ENCODE data around the gene MINDY4. TPM values are rescaled to one million over a fixed set of nuclear protein-coding genes. Genes with fewer than 3 reads are reported as not detected.

MINDY4 gene
- total RNA-seq, 1 donor, result 13.2 TPM

GRCh38 chr7:30728591-30729100 lies 42.6 kb upstream of the MINDY4 start:
- no peak for DNase-seq (ENCODE audit: low read depth)
- TF ChIP-seq, protein P1, sequence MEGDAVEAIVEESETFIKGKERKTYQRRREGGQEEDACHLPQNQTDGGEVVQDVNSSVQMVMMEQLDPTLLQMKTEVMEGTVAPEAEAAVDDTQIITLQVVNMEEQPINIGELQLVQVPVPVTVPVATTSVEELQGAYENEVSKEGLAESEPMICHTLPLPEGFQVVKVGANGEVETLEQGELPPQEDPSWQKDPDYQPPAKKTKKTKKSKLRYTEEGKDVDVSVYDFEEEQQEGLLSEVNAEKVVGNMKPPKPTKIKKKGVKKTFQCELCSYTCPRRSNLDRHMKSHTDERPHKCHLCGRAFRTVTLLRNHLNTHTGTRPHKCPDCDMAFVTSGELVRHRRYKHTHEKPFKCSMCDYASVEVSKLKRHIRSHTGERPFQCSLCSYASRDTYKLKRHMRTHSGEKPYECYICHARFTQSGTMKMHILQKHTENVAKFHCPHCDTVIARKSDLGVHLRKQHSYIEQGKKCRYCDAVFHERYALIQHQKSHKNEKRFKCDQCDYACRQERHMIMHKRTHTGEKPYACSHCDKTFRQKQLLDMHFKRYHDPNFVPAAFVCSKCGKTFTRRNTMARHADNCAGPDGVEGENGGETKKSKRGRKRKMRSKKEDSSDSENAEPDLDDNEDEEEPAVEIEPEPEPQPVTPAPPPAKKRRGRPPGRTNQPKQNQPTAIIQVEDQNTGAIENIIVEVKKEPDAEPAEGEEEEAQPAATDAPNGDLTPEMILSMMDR (IDR thresholded peaks at IDR 0.05; ENCODE audit: insufficient read depth, low read length), result no peak
- no peak overlapping the region for H3K4me3 ChIP-seq (ENCODE audit: low read depth, low read length)

DNA sequence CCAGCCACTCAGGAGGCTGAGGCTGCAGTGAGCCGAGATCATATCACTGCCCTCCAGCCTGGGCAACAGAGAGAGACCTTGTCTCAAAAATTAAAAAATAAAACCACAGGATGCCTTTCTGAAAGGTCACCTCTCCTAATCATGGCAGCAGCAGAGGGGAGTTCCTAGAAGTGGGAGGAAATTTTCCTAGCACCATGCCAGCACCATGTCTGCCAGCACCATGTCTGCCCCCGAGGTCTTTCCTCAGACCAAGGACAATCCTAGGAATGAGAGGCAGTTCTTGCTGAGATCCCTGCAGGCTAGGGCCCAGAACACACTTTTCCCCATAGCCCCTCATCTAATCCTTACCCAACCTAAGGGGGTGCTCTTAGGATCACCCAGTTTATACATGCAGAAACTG lies 41.6 kb upstream of the MINDY4 start:
- TF ChIP-seq, protein P1 (IDR thresholded peaks at IDR 0.05; ENCODE audit: insufficient read depth, low read length), result no peak
- no peak for DNase-seq (ENCODE audit: low read depth)

DNA sequence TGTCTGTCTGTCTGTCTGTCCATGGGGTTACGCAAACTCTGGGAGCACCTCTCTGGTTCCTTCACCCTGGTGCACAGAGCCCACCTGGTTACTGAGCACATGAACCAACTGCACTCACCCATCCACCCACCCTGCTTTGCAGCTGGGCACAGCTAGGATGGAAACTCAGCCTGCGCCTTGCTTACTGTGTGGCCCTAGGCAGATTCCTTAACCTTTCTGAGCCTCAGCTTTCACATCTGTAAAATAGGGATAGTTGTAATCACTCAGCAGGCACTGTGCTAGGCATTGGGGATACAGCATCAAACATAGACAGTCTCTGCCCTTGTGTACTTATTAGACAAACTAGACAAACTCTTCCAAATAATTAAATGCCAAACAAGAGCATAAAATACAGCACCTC lies 41.1 kb upstream of the MINDY4 start:
- no peak for DNase-seq (ENCODE audit: low read depth)
- TF ChIP-seq, protein P1 (IDR thresholded peaks at IDR 0.05; ENCODE audit: insufficient read depth, low read length), result no peak
- no peak overlapping the region for H3K4me3 ChIP-seq (ENCODE audit: low read depth, low read length)

More for the DNA sequence above, 41.6 kb upstream of the MINDY4 start:
- no peak overlapping the region for H3K4me3 ChIP-seq (ENCODE audit: low read depth, low read length)

GRCh38 chr7:30730996-30731395 lies 40.2 kb upstream of the MINDY4 start:
- TF ChIP-seq, protein P1 (IDR thresholded peaks at IDR 0.05; ENCODE audit: insufficient read depth, low read length), result no peak
- DNase-seq (ENCODE audit: low read depth), result no peak
- H3K4me3 ChIP-seq (ENCODE audit: low read depth, low read length), result no peak overlapping the region

- no peak for DNase-seq (ENCODE audit: low read depth)
- TF ChIP-seq, protein P1 (IDR thresholded peaks at IDR 0.05; ENCODE audit: insufficient read depth, low read length), result no peak
- no peak overlapping the region for H3K4me3 ChIP-seq (ENCODE audit: low read depth, low read length)
Observed at GRCh38 chr7:30731581-30731980, 39.6 kb upstream of the MINDY4 start.

GRCh38 chr7:30732606-30733005 lies 38.6 kb upstream of the MINDY4 start:
- DNase-seq (ENCODE audit: low read depth), result no peak
- no peak overlapping the region for H3K4me3 ChIP-seq (ENCODE audit: low read depth, low read length)
- TF ChIP-seq, protein P1 (IDR thresholded peaks at IDR 0.05; ENCODE audit: insufficient read depth, low read length), result no peak

DNA sequence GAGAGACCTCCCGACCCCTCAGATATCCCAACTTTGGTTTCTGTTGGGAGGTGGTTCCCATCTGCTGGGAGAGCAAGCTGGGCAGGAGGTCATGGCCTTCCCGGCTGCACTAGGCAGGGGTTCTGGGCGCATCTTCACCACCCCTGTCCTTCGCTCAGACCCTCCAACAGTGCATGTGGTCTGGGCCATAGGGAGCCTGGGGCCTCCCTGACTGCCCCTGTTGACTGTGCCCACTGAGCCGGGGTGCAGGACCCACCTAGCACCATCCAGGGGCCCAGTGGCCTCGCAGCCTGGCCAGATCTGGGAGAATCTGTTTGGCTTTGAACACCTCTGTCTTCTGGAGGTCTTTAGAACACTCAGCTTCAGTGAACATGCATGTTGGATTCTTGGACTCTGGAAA lies 38.0 kb upstream of the MINDY4 start:
- H3K4me3 ChIP-seq (ENCODE audit: low read depth, low read length), result no peak overlapping the region
- no peak for DNase-seq (ENCODE audit: low read depth)
- TF ChIP-seq, protein P1 (IDR thresholded peaks at IDR 0.05; ENCODE audit: insufficient read depth, low read length), result no peak
